Right ventricle myocardium inferior (tissue), 1 donor: ENCODE results near the gene ARG2. TPM values are rescaled to one million over a fixed set of nuclear protein-coding genes. Genes with fewer than 3 reads are reported as not detected.
"Not testable (repeated sequence)": the region's sequence is repeated elsewhere in the genome, so short reads cannot be mapped to it uniquely, and the experiment has no call there.

ENCODE experiments used
- ATAC-seq: fragments of 200-7000 bp; cut with Tn5 transposase; one replicate; pipeline ENCODE4 v1.9.1; 2020; ENCODE audit warnings: mild to moderate bottlenecking, moderate library complexity
- DNase-seq: peaks from one replicate; pipeline ENCODE4 v3.0.0; 2021; ENCODE audit errors: missing footprints
- intact Hi-C: fragments of 100-400 bp; cut with DNase I; formaldehyde crosslinking; loops from one replicate; pipeline ENCODE4 v1.11.0; 2022
- total RNA-seq: library from RNA; stranded (reverse); fragmentation: NEBNext Ultra II Directional; extraction: Animal tissue kit (Norgen Biotek cat#: 25700); gene quantifications from one replicate; pipeline ENCODE4 v1.2.1, GENCODE V29; 2021
- donor health status: DM: no; HTN: yes; CAD: no; lungs with severe emphysema.

The ARG2 gene
- total RNA-seq, 1 donor from 2014 or later = 1.3 TPM

- DNase-seq (no peak), ATAC-seq (no peak)
- intact Hi-C loops = no loop called here
These were observed 37.7 kb upstream of the ARG2 start for GRCh38 chr14:67582061-67582460.

GRCh38 chr14:67583711-67584644 is 35.7 kb upstream of the ARG2 start:
- ATAC-seq (peak; percentile 58), DNase-seq (no peak)
- intact Hi-C loops = loop anchor here (2.0 kb wide), 1 partner anchor 121 kb away; no protein-coding TSS in a partner anchor

GRCh38 chr14:67584978-67585377 is 34.7 kb upstream of the ARG2 start:
- DNase-seq = no peak
- no peak for ATAC-seq
- intact Hi-C loops = loop anchor here (2.0 kb wide), 1 partner anchor 120 kb away; no protein-coding TSS in a partner anchor

- no peak for ATAC-seq
- DNase-seq = no peak
- intact Hi-C loops = no loop called here
These were observed 33.4 kb upstream of the ARG2 start for GRCh38 chr14:67586369-67586768.

- intact Hi-C loops = no loop called here
- ATAC-seq (no peak), DNase-seq (no peak)
These were observed 30.4 kb upstream of the ARG2 start for GRCh38 chr14:67589204-67589770.

- intact Hi-C loops, DNase-seq, ATAC-seq: not testable (repeated sequence)
These were observed 26.1 kb upstream of the ARG2 start for GRCh38 chr14:67593650-67594049.

- ATAC-seq (no peak), DNase-seq (no peak)
- intact Hi-C loops = no loop called here
These were observed 24.3 kb upstream of the ARG2 start for GRCh38 chr14:67595392-67595791.

GRCh38 chr14:67599698-67600561 is 19.8 kb upstream of the ARG2 start, which contains the start of gene PIGH:
TSS of gene PIGH (minus strand) at chr14:67600268. CDS start at chr14:67600203, 65 bp downstream.
- ATAC-seq (peak; percentile 100), DNase-seq (peak; percentile 96)
- intact Hi-C loops = loop anchor here (2.0 to 5.0 kb wide), 2 partner anchors 19 to 72 kb away; partner anchors contain the start of genes ARG2 and VTI1B

- not testable (repeated sequence) for DNase-seq, ATAC-seq
- intact Hi-C loops = loop anchor here (2.0 to 5.0 kb wide), 2 partner anchors 18 to 72 kb away; partner anchors contain the start of genes ARG2 and VTI1B
These were observed 19.2 kb upstream of the ARG2 start for GRCh38 chr14:67600562-67600974.

GRCh38 chr14:67602076-67602475 is 17.6 kb upstream of the ARG2 start:
- intact Hi-C loops = loop anchor here (5.0 kb wide), 1 partner anchor 70 kb away; the partner anchor contains the start of gene VTI1B
- DNase-seq (no peak), ATAC-seq (no peak)

GRCh38 chr14:67602995-67603545 is 16.6 kb upstream of the ARG2 start:
- intact Hi-C loops = loop anchor here (5.0 kb wide), 1 partner anchor 69 kb away; the partner anchor contains the start of gene VTI1B

GRCh38 chr14:67607646-67608045 is 12.1 kb upstream of the ARG2 start:
- intact Hi-C loops = no loop called here
- ATAC-seq = no peak
- no peak for DNase-seq

More at GRCh38 chr14:67602995-67603545, 16.6 kb upstream of the ARG2 start:
- no peak for ATAC-seq
- DNase-seq = no peak

GRCh38 chr14:67609642-67610310 is 9.9 kb upstream of the ARG2 start:
- no peak for DNase-seq
- ATAC-seq = no peak
- intact Hi-C loops = no loop called here

- no peak for ATAC-seq
- intact Hi-C loops = no loop called here
- no peak for DNase-seq
These were observed 9.2 kb upstream of the ARG2 start for GRCh38 chr14:67610491-67610890.

- intact Hi-C loops = loop anchor here (2.0 kb wide), 3 partner anchors 18 to 86 kb away; partner anchors contain the start of gene PIGH
- DNase-seq (no peak), ATAC-seq (peak; percentile 71)
These were observed 1.1 kb upstream of the ARG2 start for GRCh38 chr14:67618617-67619063.

GRCh38 chr14:67620217-67620785 is 581 bp downstream of the ARG2 start:
- intact Hi-C loops = no loop called here
- ATAC-seq = peak; percentile 5
- no peak for DNase-seq

GRCh38 chr14:67622675-67623074 is 3.0 kb downstream of the ARG2 start:
- intact Hi-C loops = no loop called here
- no peak for ATAC-seq
- no peak for DNase-seq
